GM12875 (cell line): ENCODE measurements around the gene FTSJ1.

Source experiments
- H3K4me3 ChIP-seq: one replicate; pipeline ENCODE4 v1.5.1; 2011; ENCODE audit warnings: low read depth, low read length, control low read depth
- TF ChIP-seq, protein P1 (sequence below): IDR thresholded peaks from 2 replicates; pipeline ENCODE4 v1.5.1; 2011; ENCODE audit warnings: low read depth, mild to moderate bottlenecking, control low read depth, inconsistent platforms, low read length, moderate library complexity, borderline replicate concordance; ENCODE audit not compliant: insufficient read depth

The FTSJ1 gene

DNA sequence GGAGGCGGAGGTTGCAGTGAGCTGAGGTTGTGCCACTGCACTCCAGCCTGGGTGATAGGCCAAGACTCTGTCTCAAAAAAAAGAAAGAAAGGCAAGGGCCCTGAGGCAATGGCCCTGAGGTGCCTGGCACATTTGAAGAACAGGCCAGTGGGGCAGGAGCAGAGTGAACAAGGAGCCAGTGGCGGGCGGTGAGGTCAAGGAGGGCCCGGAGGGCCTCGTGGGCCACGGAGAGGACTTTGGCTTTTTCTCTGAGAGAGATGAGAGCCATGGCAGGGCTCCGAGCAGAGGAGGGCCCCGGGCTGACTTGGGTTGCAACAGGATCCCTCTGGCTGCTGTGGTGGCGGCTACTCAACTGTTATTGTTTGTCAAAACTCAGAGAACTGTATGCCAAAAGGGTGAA is 13.3 kb downstream of the FTSJ1 start:
- TF ChIP-seq, protein P1, sequence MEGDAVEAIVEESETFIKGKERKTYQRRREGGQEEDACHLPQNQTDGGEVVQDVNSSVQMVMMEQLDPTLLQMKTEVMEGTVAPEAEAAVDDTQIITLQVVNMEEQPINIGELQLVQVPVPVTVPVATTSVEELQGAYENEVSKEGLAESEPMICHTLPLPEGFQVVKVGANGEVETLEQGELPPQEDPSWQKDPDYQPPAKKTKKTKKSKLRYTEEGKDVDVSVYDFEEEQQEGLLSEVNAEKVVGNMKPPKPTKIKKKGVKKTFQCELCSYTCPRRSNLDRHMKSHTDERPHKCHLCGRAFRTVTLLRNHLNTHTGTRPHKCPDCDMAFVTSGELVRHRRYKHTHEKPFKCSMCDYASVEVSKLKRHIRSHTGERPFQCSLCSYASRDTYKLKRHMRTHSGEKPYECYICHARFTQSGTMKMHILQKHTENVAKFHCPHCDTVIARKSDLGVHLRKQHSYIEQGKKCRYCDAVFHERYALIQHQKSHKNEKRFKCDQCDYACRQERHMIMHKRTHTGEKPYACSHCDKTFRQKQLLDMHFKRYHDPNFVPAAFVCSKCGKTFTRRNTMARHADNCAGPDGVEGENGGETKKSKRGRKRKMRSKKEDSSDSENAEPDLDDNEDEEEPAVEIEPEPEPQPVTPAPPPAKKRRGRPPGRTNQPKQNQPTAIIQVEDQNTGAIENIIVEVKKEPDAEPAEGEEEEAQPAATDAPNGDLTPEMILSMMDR, result no peak
- no peak overlapping the region for H3K4me3 ChIP-seq

GRCh38 chrX:48489892-48490291 is 13.9 kb downstream of the FTSJ1 start:
- no peak overlapping the region for H3K4me3 ChIP-seq
- TF ChIP-seq, protein P1, result no peak

GRCh38 chrX:48490661-48491060 is 14.7 kb downstream of the FTSJ1 start:
- H3K4me3 ChIP-seq, result no peak overlapping the region
- TF ChIP-seq, protein P1, result no peak

DNA sequence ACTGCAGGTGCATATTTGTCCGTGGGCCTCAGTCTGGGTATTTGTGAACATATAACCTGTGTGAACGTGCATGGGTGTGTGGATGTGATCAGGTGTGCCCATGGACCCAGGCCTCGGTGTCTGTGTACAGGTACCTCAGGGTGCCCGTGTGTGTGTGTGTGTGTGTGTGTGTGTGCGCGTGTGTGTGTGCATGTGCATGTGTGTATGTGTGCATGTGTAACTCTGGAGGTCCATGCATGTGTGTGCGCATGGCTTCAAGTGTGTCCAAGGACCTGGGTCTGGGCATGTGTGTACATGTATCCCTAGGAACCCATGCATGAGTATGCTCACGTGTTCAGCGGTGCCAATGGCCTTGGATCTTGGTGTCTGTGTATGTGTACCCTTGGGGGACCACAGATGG is 15.8 kb downstream of the FTSJ1 start:
- TF ChIP-seq, protein P1, result no peak
- H3K4me3 ChIP-seq, result no peak overlapping the region

- TF ChIP-seq, protein P1, result no peak
- no peak overlapping the region for H3K4me3 ChIP-seq
Observed at GRCh38 chrX:48492293-48492910, 16.4 kb downstream of the FTSJ1 start.

DNA sequence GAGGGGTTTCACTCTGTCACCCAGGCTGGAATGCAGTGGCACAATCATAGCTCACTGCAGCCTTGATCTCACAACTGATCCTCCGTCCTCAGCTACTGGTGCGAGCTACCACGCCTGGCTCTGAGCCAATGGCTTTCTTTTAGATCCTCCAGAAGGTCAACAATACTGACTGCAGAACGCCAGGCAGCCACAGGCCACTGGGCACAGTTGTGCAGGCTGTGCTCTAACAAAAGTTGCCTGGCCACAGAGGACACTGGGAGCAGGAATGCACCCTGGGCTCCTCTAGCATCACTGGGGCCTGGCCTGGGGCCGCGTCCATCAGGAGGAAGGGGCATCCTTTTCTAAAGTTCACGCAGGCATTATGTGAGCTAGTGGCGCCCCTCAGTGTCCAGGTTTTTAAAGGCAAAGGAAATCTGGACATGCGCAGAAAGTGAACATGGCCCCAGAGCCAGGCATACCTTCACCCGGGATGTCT is 17.9 kb downstream of the FTSJ1 start:
- no peak overlapping the region for H3K4me3 ChIP-seq
- TF ChIP-seq, protein P1, result no peak

- TF ChIP-seq, protein P1, result no peak
- no peak overlapping the region for H3K4me3 ChIP-seq
Observed at GRCh38 chrX:48496660-48497059, 20.7 kb downstream of the FTSJ1 start.
